Measurements from ENCODE around the gene MICB.

- no peak for TF ChIP-seq CTCF (IDR thresholded peaks at IDR 0.05; ENCODE audit: low read depth, low read length, missing input control)
- no peak for TF ChIP-seq GABPA (IDR thresholded peaks at IDR 0.05 in 1 of 2, conservative IDR thresholded peaks at IDR 0.05 in 1 of 2)
- no peak for TF ChIP-seq MAX (IDR thresholded peaks at IDR 0.05)
Observed at GRCh38 chr6:31535538-31536324, 37.8 kb downstream of the MICB start.
